ENCODE results near the gene RFLNA. TPM values are rescaled to one million over a fixed set of nuclear protein-coding genes. Genes with fewer than 3 reads are reported as not detected.

The RFLNA gene
- total and polyA plus RNA-seq, 2 experiments from 2014 or later: 57.8 to 67.8 TPM

GRCh38 chr12:124314766-124315165 lies 19.9 kb downstream of the RFLNA start:
- no peak for DNase-seq (ENCODE audit: low spot score)
- H3K9me2 ChIP-seq (replicated peaks; ENCODE audit: insufficient read depth): no peaks in the 10 kb centered on the region
- no peaks in the 10 kb centered on the region for H3K27me3 ChIP-seq
- 90% methylated on average over 9 of the region's 9 CpGs for WGBS (ENCODE audit: low lambda C conversion rate, missing lambda C conversion rate)
- peaks cover 3% of the 10 kb centered on the region for H4K20me1 ChIP-seq (ENCODE audit: insufficient read depth, poor library complexity, severe bottlenecking)
- no peaks in the 10 kb centered on the region for H3K9me3 ChIP-seq (ENCODE audit: low read depth)
- H2AFZ ChIP-seq: no peak overlapping the region
- no peaks in the 10 kb centered on the region for H3K36me3 ChIP-seq (replicated peaks; ENCODE audit: insufficient read depth, low read depth)
- H3K79me2 ChIP-seq: no peaks in the 10 kb centered on the region
- TF ChIP-seq CTCF (IDR thresholded peaks at IDR 0.05; ENCODE audit: poor library complexity) (no peak), EZH2phosphoT487 (IDR thresholded peaks at IDR 0.05; ENCODE audit: low read depth, severe bottlenecking, unreplicated experiment) (no peak), EZH2 (IDR thresholded peaks at IDR 0.05; ENCODE audit: borderline replicate concordance) (no peak)
- H3K4me3 ChIP-seq: no peak overlapping the region
- H3K27ac ChIP-seq: no peak overlapping the region
- H3K4me1 ChIP-seq (ENCODE audit: insufficient read depth): no peaks in the 10 kb centered on the region
- no peak overlapping the region for H3K4me2 ChIP-seq

- Histone ChIP-seq H4K20me1 (ENCODE audit: insufficient read depth, poor library complexity, severe bottlenecking) (peaks cover 3% of the 10 kb centered on the region), H3K79me2 (no peaks in the 10 kb centered on the region), H3K4me3 (no peak overlapping the region), H3K4me1 (ENCODE audit: insufficient read depth) (no peaks in the 10 kb centered on the region), H3K36me3 (replicated peaks; ENCODE audit: insufficient read depth, low read depth) (no peaks in the 10 kb centered on the region), H3K27ac (no peak overlapping the region), H3K9me3 (ENCODE audit: low read depth) (no peaks in the 10 kb centered on the region), H3K4me2 (no peak overlapping the region), H3K9me2 (replicated peaks; ENCODE audit: insufficient read depth) (no peaks in the 10 kb centered on the region), H2AFZ (no peak overlapping the region), H3K27me3 (no peaks in the 10 kb centered on the region)
- no peak for DNase-seq (ENCODE audit: low spot score)
- WGBS (ENCODE audit: low lambda C conversion rate, missing lambda C conversion rate): 86% methylated on average over 16 of the region's 17 CpGs
- TF ChIP-seq EZH2 (IDR thresholded peaks at IDR 0.05; ENCODE audit: borderline replicate concordance): no peak
- no peak for TF ChIP-seq CTCF (IDR thresholded peaks at IDR 0.05; ENCODE audit: poor library complexity)
- no peak for TF ChIP-seq EZH2phosphoT487 (IDR thresholded peaks at IDR 0.05; ENCODE audit: low read depth, severe bottlenecking, unreplicated experiment)
These were observed 20.6 kb downstream of the RFLNA start for GRCh38 chr12:124315372-124316044.

- DNase-seq (ENCODE audit: low spot score): no peak
These were observed 21.5 kb downstream of the RFLNA start for GRCh38 chr12:124316257-124316900.

More at GRCh38 chr12:124316257-124316900, 21.5 kb downstream of the RFLNA start:
- no peak overlapping the region for H2AFZ ChIP-seq
- no peaks in the 10 kb centered on the region for H3K9me2 ChIP-seq (replicated peaks; ENCODE audit: insufficient read depth)
- no peaks in the 10 kb centered on the region for H3K27me3 ChIP-seq
- H3K9me3 ChIP-seq (ENCODE audit: low read depth): no peaks in the 10 kb centered on the region
- H3K27ac ChIP-seq: no peak overlapping the region
- no peaks in the 10 kb centered on the region for H3K36me3 ChIP-seq (replicated peaks; ENCODE audit: insufficient read depth, low read depth)
- H4K20me1 ChIP-seq (ENCODE audit: insufficient read depth, poor library complexity, severe bottlenecking): peaks cover 1% of the 10 kb centered on the region
- no peak overlapping the region for H3K4me3 ChIP-seq
- 94% methylated on average over 12 of the region's 12 CpGs for WGBS (ENCODE audit: low lambda C conversion rate, missing lambda C conversion rate)
- H3K4me1 ChIP-seq (ENCODE audit: insufficient read depth): no peaks in the 10 kb centered on the region
- H3K4me2 ChIP-seq: no peak overlapping the region
- no peak for TF ChIP-seq CTCF (IDR thresholded peaks at IDR 0.05; ENCODE audit: poor library complexity)
- TF ChIP-seq EZH2 (IDR thresholded peaks at IDR 0.05; ENCODE audit: borderline replicate concordance): no peak
- no peak for TF ChIP-seq EZH2phosphoT487 (IDR thresholded peaks at IDR 0.05; ENCODE audit: low read depth, severe bottlenecking, unreplicated experiment)
- no peaks in the 10 kb centered on the region for H3K79me2 ChIP-seq
